Fibroblast of villous mesenchyme (primary cell): ENCODE results near the gene ZCCHC24. TPM values are rescaled to one million over a fixed set of nuclear protein-coding genes. Genes with fewer than 3 reads are reported as not detected.

Experiments used
- DNase-seq: peaks from one replicate; pipeline ENCODE4 v3.0.0-alpha.2; 2010; ENCODE audit warnings: low read depth
- H3K4me3 ChIP-seq: 2 replicates; pipeline ENCODE4 v1.5.1; 2011; ENCODE audit warnings: low read depth, mild to moderate bottlenecking, low read length
- CTCF ChIP-seq: IDR thresholded peaks from 2 replicates; pipeline ENCODE4 v1.5.1; 2012; ENCODE audit warnings: low read depth, mild to moderate bottlenecking, low read length; ENCODE audit not compliant: insufficient read depth
- total RNA-seq: library from RNA; depleted of rRNA; stranded (reverse); fragments of >200 nt; gene quantifications from 2 replicates; pipeline ENCODE4 v1.2.3, GENCODE V29; 2012

ZCCHC24 gene
- total RNA-seq, 1 donor = 36.7 TPM

GRCh38 chr10:79407811-79408795 lies 37.3 kb downstream of the ZCCHC24 start:
- no peak overlapping the region for H3K4me3 ChIP-seq
- peak; percentile 82 for DNase-seq
- no peak for TF ChIP-seq CTCF

GRCh38 chr10:79407423-79407796 lies 38.0 kb downstream of the ZCCHC24 start:
- DNase-seq = no peak
- TF ChIP-seq CTCF = no peak
- H3K4me3 ChIP-seq = no peak overlapping the region

- H3K4me3 ChIP-seq = no peak overlapping the region
- no peak for TF ChIP-seq CTCF
- no peak for DNase-seq
Measured at GRCh38 chr10:79406683-79407422, 38.6 kb downstream of the ZCCHC24 start.

GRCh38 chr10:79405995-79406515 lies 39.4 kb downstream of the ZCCHC24 start:
- H3K4me3 ChIP-seq = no peak overlapping the region
- no peak for DNase-seq
- no peak for TF ChIP-seq CTCF

- TF ChIP-seq CTCF = no peak
- no peak overlapping the region for H3K4me3 ChIP-seq
- DNase-seq = peak; percentile 89
Measured at GRCh38 chr10:79405221-79405994, 40.0 kb downstream of the ZCCHC24 start.

GRCh38 chr10:79404690-79405131 lies 40.7 kb downstream of the ZCCHC24 start:
- no peak for DNase-seq
- TF ChIP-seq CTCF = no peak
- H3K4me3 ChIP-seq = no peak overlapping the region
